HEK293 (cell line): ENCODE data around the gene IMMP1L.

Experiments
- CTCF ChIA-PET: fragments of 350-600 bp; formaldehyde crosslinking; extraction: SDS; loops from one replicate; lab custom pipeline; 2021; ENCODE audit warnings: antibody characterized with exemption; lab: Yijun Ruan, JAX
- POLR2A ChIA-PET: fragments of 300-600 bp; formaldehyde crosslinking; extraction: SDS; loops from one replicate; lab custom pipeline; 2020; ENCODE audit warnings: antibody characterized with exemption, inconsistent platforms; lab: Yijun Ruan, JAX
- H3K27ac ChIP-seq: fragments of 200-500 bp; sonication (Bioruptor generic); 2 replicates; pipeline ENCODE4 v1.5.1; 2014; ENCODE audit warnings: low read depth, low read length, control low read depth, inconsistent platforms; ENCODE audit errors: extremely low read depth
- H3K36me3 ChIP-seq, 2 experiments: fragments of 200-500 bp in 1 of 2; sonication (Bioruptor generic) in 1 of 2; 1 replicate in 1 of 2; 2 replicates in 1 of 2; pipeline ENCODE4 v1.5.1; 2014 to 2017; ENCODE audit warnings: inconsistent platforms in 2 of 2, low read length in 2 of 2; ENCODE audit not compliant: control insufficient read depth in 2 of 2, insufficient read depth in 1 of 2
- H3K4me1 ChIP-seq: fragments of 200-500 bp; sonication (Bioruptor generic); 2 replicates; pipeline ENCODE4 v1.5.1; 2014; ENCODE audit warnings: mild to moderate bottlenecking, low read length, inconsistent platforms; ENCODE audit not compliant: control insufficient read depth, insufficient read depth
- H3K4me3 ChIP-seq: 2 replicates; pipeline ENCODE4 v1.5.1; 2011; ENCODE audit warnings: low read depth, mild to moderate bottlenecking, control low read depth, low read length, moderate library complexity
- H3K9me3 ChIP-seq: fragments of 200-500 bp; sonication (Bioruptor generic); 2 replicates; pipeline ENCODE4 v1.5.1; 2014; ENCODE audit warnings: low read depth, low read length, inconsistent platforms; ENCODE audit not compliant: control insufficient read depth, insufficient read depth
- BCL6B ChIP-seq: fragments of 450-650 bp; formaldehyde crosslinking; IDR thresholded peaks from 2 replicates; pipeline ENCODE4 v1.5.1; 2017; ENCODE audit warnings: missing biosample characterization, missing genetic modification characterization
- GFI1B ChIP-seq: fragments of 450-650 bp; formaldehyde crosslinking; IDR thresholded peaks from 2 replicates; pipeline ENCODE4 v1.5.1; 2016; ENCODE audit warnings: missing biosample characterization, missing genetic modification characterization
- GLI4 ChIP-seq: fragments of 450-650 bp; formaldehyde crosslinking; IDR thresholded peaks from 2 replicates; pipeline ENCODE4 v1.5.1; 2016; ENCODE audit warnings: missing biosample characterization, missing genetic modification characterization
- HOXC10 ChIP-seq: sonication (generic); formaldehyde crosslinking; IDR thresholded peaks from 2 replicates; pipeline ENCODE4 v1.8.1; 2023; ENCODE audit warnings: mild to moderate bottlenecking, missing genetic modification reagents
- KLF8 ChIP-seq: fragments of 450-650 bp; formaldehyde crosslinking; IDR thresholded peaks from 2 replicates; pipeline ENCODE4 v1.5.1; 2016; ENCODE audit warnings: missing biosample characterization, missing genetic modification characterization
- KLF9 ChIP-seq: fragments of 450-650 bp; formaldehyde crosslinking; IDR thresholded peaks from 2 replicates; pipeline ENCODE4 v1.5.1; 2016; ENCODE audit warnings: missing biosample characterization, missing genetic modification characterization, low read depth
- RBAK ChIP-seq: fragments of 450-650 bp; formaldehyde crosslinking; IDR thresholded peaks from 2 replicates; pipeline ENCODE4 v1.5.1; 2016; ENCODE audit warnings: missing biosample characterization, missing genetic modification characterization
- SP7 ChIP-seq: fragments of 450-650 bp; formaldehyde crosslinking; IDR thresholded peaks from 2 replicates; pipeline ENCODE4 v1.5.1; 2016; ENCODE audit warnings: missing biosample characterization, missing genetic modification characterization
- TCF7L2 ChIP-seq: IDR thresholded peaks from 2 replicates; pipeline ENCODE4 v1.6.1; 2011; ENCODE audit warnings: low read depth, mild to moderate bottlenecking, inconsistent platforms, low read length, moderate library complexity, borderline replicate concordance
- WT1 ChIP-seq: fragments of 450-650 bp; formaldehyde crosslinking; IDR thresholded peaks from 2 replicates; pipeline ENCODE4 v1.5.1; 2016; ENCODE audit warnings: missing biosample characterization, missing genetic modification characterization
- ZBTB20 ChIP-seq: fragments of 450-650 bp; formaldehyde crosslinking; IDR thresholded peaks from 2 replicates; pipeline ENCODE4 v1.5.1; 2016; ENCODE audit warnings: missing biosample characterization, missing genetic modification characterization
- ZBTB21 ChIP-seq: fragments of 450-650 bp; formaldehyde crosslinking; IDR thresholded peaks from 2 replicates; pipeline ENCODE4 v1.5.1; 2017; ENCODE audit warnings: missing biosample characterization, missing genetic modification characterization
- ZBTB48 ChIP-seq: fragments of 450-650 bp; formaldehyde crosslinking; IDR thresholded peaks from 2 replicates; pipeline ENCODE4 v1.5.1; 2016; ENCODE audit warnings: missing biosample characterization, missing genetic modification characterization
- ZFP3 ChIP-seq: fragments of 450-650 bp; formaldehyde crosslinking; IDR thresholded peaks from 2 replicates; pipeline ENCODE4 v1.5.1; 2016; ENCODE audit warnings: low read depth, missing biosample characterization, missing genetic modification characterization
- ZFP37 ChIP-seq: fragments of 450-650 bp; formaldehyde crosslinking; IDR thresholded peaks from 2 replicates; pipeline ENCODE4 v1.5.1; 2016; ENCODE audit warnings: missing biosample characterization, missing genetic modification characterization
- ZFP69B ChIP-seq: fragments of 450-650 bp; formaldehyde crosslinking; IDR thresholded peaks from 2 replicates; pipeline ENCODE4 v1.5.1; 2016; ENCODE audit warnings: missing biosample characterization, missing genetic modification characterization
- ZNF169 ChIP-seq: fragments of 450-650 bp; formaldehyde crosslinking; IDR thresholded peaks from 2 replicates; pipeline ENCODE4 v1.5.1; 2016; ENCODE audit warnings: missing biosample characterization, missing genetic modification characterization
- ZNF214 ChIP-seq: fragments of 450-650 bp; formaldehyde crosslinking; IDR thresholded peaks from 2 replicates; pipeline ENCODE4 v1.5.1; 2017; ENCODE audit warnings: missing biosample characterization, mild to moderate bottlenecking, missing genetic modification characterization, borderline replicate concordance
- ZNF529 ChIP-seq: fragments of 450-650 bp; formaldehyde crosslinking; IDR thresholded peaks from 2 replicates; pipeline ENCODE4 v1.5.1; 2017; ENCODE audit warnings: missing genetic modification characterization, missing biosample characterization; ENCODE audit not compliant: insufficient replicate concordance
- ZNF677 ChIP-seq: fragments of 450-650 bp; IDR thresholded peaks from 2 replicates; pipeline ENCODE4 v1.5.0; 2018; ENCODE audit warnings: missing biosample characterization, mild to moderate bottlenecking, missing genetic modification characterization, moderate library complexity
- TF ChIP-seq, protein P1 (sequence below): fragments of 450-650 bp; formaldehyde crosslinking; IDR thresholded peaks from 2 replicates; pipeline ENCODE4 v1.5.1; 2017; ENCODE audit warnings: missing biosample characterization, missing genetic modification characterization
- TF ChIP-seq, protein P2 (sequence below): fragments of 450-650 bp; IDR thresholded peaks from 2 replicates; pipeline ENCODE4 v1.5.1; 2018; ENCODE audit warnings: missing biosample characterization, mild to moderate bottlenecking, missing genetic modification characterization
- TF ChIP-seq, protein P3 (sequence below): fragments of 450-650 bp; formaldehyde crosslinking; IDR thresholded peaks from 2 replicates; pipeline ENCODE4 v1.5.1; 2016; ENCODE audit warnings: missing biosample characterization, missing genetic modification characterization

The IMMP1L gene

GRCh38 chr11:31387379-31387778 lies 122.0 kb downstream of the IMMP1L start:
- Histone ChIP-seq H3K4me3 (no peak overlapping the region), H3K9me3 (no peaks in the 10 kb centered on the region), H3K36me3 (peaks cover 0 to 8% of the 10 kb centered on the region in 2 experiments; a peak in 1 of 3 replicates), H3K27ac (no peak overlapping the region), H3K4me1 (no peaks in the 10 kb centered on the region)
- TF ChIP-seq ZBTB21 (tag by site-specific recombination), result no peak
- TF ChIP-seq ZNF169, result no peak
- TF ChIP-seq, protein P1, sequence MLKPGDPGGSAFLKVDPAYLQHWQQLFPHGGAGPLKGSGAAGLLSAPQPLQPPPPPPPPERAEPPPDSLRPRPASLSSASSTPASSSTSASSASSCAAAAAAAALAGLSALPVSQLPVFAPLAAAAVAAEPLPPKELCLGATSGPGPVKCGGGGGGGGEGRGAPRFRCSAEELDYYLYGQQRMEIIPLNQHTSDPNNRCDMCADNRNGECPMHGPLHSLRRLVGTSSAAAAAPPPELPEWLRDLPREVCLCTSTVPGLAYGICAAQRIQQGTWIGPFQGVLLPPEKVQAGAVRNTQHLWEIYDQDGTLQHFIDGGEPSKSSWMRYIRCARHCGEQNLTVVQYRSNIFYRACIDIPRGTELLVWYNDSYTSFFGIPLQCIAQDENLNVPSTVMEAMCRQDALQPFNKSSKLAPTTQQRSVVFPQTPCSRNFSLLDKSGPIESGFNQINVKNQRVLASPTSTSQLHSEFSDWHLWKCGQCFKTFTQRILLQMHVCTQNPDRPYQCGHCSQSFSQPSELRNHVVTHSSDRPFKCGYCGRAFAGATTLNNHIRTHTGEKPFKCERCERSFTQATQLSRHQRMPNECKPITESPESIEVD (tag by site-specific recombination), result no peak
- TF ChIP-seq KLF8 (tag by site-specific recombination), result no peak
- no peak for TF ChIP-seq WT1 (tag by site-specific recombination)
- TF ChIP-seq ZNF214 (tag by site-specific recombination), result no peak
- TF ChIP-seq ZBTB20 (tag by site-specific recombination), result no peak
- TF ChIP-seq ZFP37, result no peak
- CTCF ChIA-PET, result interaction anchor here (1.2 kb wide), 1 partner anchor 147 kb away, joined by 3 read pairs; no protein-coding TSS in a partner anchor
- POLR2A ChIA-PET, result no interaction called here

DNA sequence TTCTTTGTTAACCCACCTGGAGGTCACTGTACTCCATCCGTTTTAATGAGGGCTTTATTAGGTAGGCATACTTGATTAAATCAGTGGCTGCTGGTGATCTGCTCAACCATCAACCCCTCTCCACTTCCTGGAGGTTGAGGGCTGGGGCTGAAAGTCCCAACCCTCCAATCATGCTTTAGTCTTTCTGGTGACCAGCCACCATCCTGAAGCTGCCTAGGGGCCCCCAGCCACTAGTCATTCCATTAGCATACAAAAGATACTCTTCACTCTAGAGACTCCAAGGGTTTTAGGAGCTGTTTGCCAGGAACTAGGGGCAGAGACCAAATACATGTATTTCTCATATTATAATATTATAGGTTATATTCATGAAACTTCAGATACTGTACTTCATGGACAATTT lies 126.3 kb downstream of the IMMP1L start:
- TF ChIP-seq BCL6B, result no peak
- TF ChIP-seq RBAK (tag by site-specific recombination), result no peak
- TF ChIP-seq, protein P2, sequence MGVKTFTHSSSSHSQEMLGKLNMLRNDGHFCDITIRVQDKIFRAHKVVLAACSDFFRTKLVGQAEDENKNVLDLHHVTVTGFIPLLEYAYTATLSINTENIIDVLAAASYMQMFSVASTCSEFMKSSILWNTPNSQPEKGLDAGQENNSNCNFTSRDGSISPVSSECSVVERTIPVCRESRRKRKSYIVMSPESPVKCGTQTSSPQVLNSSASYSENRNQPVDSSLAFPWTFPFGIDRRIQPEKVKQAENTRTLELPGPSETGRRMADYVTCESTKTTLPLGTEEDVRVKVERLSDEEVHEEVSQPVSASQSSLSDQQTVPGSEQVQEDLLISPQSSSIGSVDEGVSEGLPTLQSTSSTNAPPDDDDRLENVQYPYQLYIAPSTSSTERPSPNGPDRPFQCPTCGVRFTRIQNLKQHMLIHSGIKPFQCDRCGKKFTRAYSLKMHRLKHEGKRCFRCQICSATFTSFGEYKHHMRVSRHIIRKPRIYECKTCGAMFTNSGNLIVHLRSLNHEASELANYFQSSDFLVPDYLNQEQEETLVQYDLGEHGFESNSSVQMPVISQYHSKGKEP (tag by site-specific recombination), result no peak
- no peak for TF ChIP-seq KLF9 (tag by site-specific recombination)
- no peak for TF ChIP-seq HOXC10
- TF ChIP-seq ZNF677 (tag by site-specific recombination), result no peak
- TF ChIP-seq GLI4 (tag by site-specific recombination), result no peak
- no peak for TF ChIP-seq KLF8 (tag by site-specific recombination)
- no peak for TF ChIP-seq GFI1B (tag by site-specific recombination)
- no peak for TF ChIP-seq ZNF529
- no peak for TF ChIP-seq TCF7L2
- TF ChIP-seq, protein P3, sequence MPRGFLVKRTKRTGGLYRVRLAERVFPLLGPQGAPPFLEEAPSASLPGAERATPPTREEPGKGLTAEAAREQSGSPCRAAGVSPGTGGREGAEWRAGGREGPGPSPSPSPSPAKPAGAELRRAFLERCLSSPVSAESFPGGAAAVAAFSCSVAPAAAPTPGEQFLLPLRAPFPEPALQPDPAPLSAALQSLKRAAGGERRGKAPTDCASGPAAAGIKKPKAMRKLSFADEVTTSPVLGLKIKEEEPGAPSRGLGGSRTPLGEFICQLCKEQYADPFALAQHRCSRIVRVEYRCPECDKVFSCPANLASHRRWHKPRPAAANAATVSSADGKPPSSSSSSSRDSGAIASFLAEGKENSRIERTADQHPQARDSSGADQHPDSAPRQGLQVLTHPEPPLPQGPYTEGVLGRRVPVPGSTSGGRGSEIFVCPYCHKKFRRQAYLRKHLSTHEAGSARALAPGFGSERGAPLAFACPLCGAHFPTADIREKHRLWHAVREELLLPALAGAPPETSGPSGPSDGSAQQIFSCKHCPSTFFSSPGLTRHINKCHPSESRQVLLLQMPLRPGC (tag by site-specific recombination), result no peak
- no peak for TF ChIP-seq ZFP69B (tag by site-specific recombination)
- TF ChIP-seq ZBTB48 (tag by site-specific recombination), result no peak
- no peak for TF ChIP-seq ZFP3 (tag by site-specific recombination)
- TF ChIP-seq SP7, result no peak
- TF ChIP-seq, all 188 proteins: peak for 0
- H3K4me1 ChIP-seq, result no peaks in the 10 kb centered on the region
- ChIA-PET POLR2A (no interaction called here), CTCF (interaction anchor here (0.7 to 1.0 kb wide), 2 partner anchors 143 to 565 kb away, joined by 3 read pairs; no protein-coding TSS in a partner anchor)
- no peak overlapping the region for H3K4me3 ChIP-seq
- peaks cover 0 to 8% of the 10 kb centered on the region in 2 experiments; a peak in 1 of 3 replicates for H3K36me3 ChIP-seq
- H3K27ac ChIP-seq, result no peak overlapping the region
- H3K9me3 ChIP-seq, result no peaks in the 10 kb centered on the region
